ENCODE data around the gene EFCAB5.
"Not testable (repeated sequence)": the region's sequence is repeated elsewhere in the genome, so short reads cannot be mapped to it uniquely, and the experiment has no call there.

EFCAB5 gene

DNA sequence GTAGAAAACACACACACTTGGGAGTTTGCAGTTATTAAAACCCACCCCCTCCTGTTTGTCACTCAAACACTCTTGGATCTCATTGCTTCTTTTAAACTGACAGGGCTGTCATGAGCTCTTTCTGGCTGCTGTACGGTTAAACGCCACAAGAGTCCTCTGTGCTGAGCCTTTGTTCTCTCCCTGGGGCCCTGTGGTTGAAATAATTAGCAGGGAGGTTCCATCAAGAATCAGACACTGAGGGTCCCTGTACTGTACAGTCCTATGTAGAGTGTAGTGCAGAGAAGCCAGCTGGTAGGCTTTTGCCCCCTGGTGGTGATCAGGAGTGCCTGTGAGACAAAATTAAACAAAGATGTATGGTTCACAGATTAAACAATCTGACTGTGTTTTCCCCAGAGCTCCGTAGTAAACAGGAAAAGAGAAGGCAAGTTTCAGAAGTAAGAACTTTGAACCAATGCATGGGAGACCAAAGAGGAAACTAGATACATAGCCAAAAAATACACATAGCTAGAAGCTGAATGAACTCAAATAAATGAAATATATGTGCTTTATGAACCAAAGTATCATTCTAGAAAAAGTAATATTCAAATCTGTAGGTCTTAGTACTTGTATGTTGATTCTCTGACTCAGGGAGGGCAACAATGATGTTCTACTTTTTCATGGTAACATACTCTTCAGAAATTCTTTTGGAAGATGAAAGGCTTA is 10.1 kb upstream of the EFCAB5 start:
- in situ Hi-C loops (cut with MboI; ENCODE audit: low sequenced_read_pairs): loop anchor here (25.0 kb wide), 1 partner anchor 119 kb away; no protein-coding TSS in a partner anchor

DNA sequence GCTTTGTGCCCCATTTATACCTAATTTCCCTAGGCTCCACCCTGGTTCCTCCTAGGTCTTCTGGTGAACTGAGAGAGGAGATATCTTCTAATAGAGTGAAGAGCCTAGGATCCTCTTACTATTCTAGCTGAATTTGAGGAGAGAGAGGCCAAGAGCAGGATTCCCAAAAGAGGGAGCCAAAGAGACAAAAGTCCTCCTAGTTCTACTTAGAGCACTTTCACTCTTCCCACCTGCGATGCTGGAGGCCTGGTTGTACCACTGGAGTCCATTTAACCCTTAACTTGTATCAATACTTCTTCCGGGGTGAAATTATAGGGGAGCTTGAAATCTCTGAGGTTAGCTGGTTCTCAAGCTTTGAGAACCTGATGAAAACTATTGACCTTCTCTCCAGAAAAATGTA is 8.1 kb upstream of the EFCAB5 start:
- in situ Hi-C loops (cut with MboI; ENCODE audit: low sequenced_read_pairs): loop anchor here (25.0 kb wide), 1 partner anchor 121 kb away; no protein-coding TSS in a partner anchor

DNA sequence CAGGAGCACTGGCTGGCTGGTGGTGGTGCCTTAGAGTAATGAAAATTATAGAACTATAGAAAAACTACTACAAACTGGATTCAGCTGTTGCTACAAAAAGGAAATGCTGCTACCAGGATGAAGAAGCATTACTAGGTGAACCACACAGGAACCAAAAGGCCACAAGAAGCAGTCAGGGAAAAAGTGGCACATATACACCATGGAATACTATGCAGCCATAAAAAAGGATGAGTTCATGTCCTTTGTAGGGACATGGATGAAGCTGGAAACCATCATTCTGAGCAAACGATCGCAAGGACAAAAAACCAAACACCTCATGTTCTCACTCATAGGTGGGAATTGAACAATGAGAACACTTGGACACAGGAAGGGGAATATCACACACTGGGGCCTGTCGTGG is 5.5 kb upstream of the EFCAB5 start:
- in situ Hi-C loops (cut with MboI; ENCODE audit: low sequenced_read_pairs): loop anchor here (25.0 kb wide), 1 partner anchor 124 kb away; no protein-coding TSS in a partner anchor

GRCh38 chr17:29936724-29937123 is 4.7 kb upstream of the EFCAB5 start:
- in situ Hi-C loops (cut with MboI; ENCODE audit: low sequenced_read_pairs): loop anchor here (25.0 kb wide), 1 partner anchor 124 kb away; no protein-coding TSS in a partner anchor

DNA sequence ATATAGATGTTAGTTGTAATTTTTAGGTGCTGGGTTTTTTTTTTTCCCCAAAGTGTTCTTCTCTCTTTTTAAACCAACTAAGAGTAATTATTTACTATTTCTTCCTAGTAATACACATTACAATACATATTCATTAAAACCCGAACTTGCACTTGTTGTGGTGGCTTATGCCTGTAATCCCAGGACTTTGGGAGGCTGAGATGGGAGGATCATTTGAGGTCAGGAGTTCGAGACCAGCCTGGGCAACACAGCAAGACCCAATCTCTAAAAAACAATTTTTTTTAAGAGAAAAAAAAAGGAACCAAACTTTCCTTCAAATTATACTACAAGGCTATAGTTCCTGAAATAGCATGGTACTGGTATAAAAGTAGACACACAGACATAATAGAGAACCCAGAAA is 3.8 kb downstream of the EFCAB5 start:
- in situ Hi-C loops (cut with MboI; ENCODE audit: low sequenced_read_pairs): loop anchor here (25.0 kb wide), 1 partner anchor 133 kb away; no protein-coding TSS in a partner anchor

GRCh38 chr17:29948448-29949215 is 7.2 kb downstream of the EFCAB5 start:
- in situ Hi-C loops (cut with MboI; ENCODE audit: low sequenced_read_pairs): loop anchor here (25.0 kb wide), 1 partner anchor 136 kb away; no protein-coding TSS in a partner anchor

DNA sequence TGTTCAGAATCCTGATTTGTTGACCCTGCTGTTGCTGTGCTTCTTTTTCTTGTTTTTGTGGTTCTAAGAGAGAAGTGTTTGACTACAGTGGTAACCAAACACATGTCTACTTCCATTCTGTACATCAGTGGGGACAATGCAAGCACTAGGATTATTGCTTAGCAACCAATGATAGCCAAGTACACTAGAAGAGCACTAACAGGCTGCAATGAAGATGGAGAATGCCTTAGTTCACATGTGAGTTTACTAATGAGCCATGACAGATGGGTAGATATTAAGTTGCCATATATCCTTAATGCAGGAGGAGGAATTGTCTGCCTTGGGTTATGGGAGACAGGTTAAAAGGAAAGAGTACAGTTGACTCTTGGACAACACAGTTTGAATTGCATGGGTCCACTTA is 8.3 kb downstream of the EFCAB5 start:
- in situ Hi-C loops (cut with MboI; ENCODE audit: low sequenced_read_pairs): loop anchor here (25.0 kb wide), 1 partner anchor 137 kb away; no protein-coding TSS in a partner anchor

GRCh38 chr17:29954405-29954804 is 13.0 kb downstream of the EFCAB5 start:
- in situ Hi-C loops (cut with MboI; ENCODE audit: low sequenced_read_pairs): no loop called here

- in situ Hi-C loops (cut with MboI; ENCODE audit: low sequenced_read_pairs): no loop called here
These were observed 14.8 kb downstream of the EFCAB5 start for GRCh38 chr17:29956225-29956624.

GRCh38 chr17:29957488-29957887 is 16.1 kb downstream of the EFCAB5 start:
- in situ Hi-C loops (cut with MboI; ENCODE audit: low sequenced_read_pairs): not testable (repeated sequence)

GRCh38 chr17:29958947-29959657 is 17.7 kb downstream of the EFCAB5 start:
- in situ Hi-C loops (cut with MboI; ENCODE audit: low sequenced_read_pairs): no loop called here

DNA sequence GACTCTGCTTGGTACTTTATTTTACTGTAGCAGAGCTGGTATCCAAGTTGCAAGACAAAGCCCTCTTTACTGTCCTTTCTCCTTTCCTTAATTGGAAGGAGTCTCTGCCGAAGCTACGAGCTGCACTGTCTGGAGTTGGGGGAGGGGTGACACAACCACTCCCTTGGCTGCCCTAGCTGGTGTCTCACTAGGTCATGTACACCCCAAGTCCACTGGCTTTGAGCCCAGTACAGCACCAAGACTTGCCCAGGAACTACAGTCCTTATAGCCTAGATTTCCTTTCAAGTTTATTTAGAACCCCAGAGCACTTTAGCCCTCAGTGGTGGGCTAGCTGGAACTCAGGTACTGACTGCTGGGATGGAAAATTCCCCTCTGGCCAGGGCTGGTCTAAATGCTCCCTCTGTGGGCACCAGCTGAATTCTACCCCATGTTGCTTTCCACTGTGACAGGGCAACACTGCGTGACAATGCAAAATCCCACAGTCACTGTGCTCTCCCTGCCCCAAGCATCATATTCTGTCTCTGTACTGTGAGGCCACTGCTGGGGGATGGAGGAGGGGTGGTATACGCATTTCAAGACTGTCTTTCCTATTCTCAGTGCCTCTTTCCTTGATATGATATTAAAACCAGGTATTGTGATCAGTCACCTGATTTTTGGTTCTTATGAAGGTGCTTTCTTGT is 18.4 kb downstream of the EFCAB5 start:
- in situ Hi-C loops (cut with MboI; ENCODE audit: low sequenced_read_pairs): no loop called here

GRCh38 chr17:29962656-29963055 is 21.2 kb downstream of the EFCAB5 start:
- in situ Hi-C loops (cut with MboI; ENCODE audit: low sequenced_read_pairs): no loop called here

DNA sequence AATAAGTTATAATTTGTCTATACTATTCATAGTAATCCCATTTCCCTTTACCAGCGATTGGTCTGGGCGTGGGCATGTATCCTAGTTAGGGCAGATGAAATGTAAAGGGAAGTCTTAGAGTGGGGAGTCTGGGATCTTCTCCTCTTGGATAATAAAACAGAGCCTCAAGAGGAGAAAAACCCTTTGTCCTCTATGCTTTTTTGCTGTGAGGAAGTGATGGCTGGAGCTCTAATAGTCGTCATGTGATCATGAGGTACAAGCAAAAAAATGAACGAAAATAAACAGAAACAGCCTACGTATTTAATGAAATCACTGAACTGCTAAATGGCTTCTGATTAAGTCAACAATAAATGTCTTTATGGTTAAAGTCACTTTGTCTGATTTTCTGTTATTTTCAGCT is 26.8 kb downstream of the EFCAB5 start:
- in situ Hi-C loops (cut with MboI; ENCODE audit: low sequenced_read_pairs): no loop called here

- in situ Hi-C loops (cut with MboI; ENCODE audit: low sequenced_read_pairs): no loop called here
These were observed 30.8 kb downstream of the EFCAB5 start for GRCh38 chr17:29972277-29972676.

DNA sequence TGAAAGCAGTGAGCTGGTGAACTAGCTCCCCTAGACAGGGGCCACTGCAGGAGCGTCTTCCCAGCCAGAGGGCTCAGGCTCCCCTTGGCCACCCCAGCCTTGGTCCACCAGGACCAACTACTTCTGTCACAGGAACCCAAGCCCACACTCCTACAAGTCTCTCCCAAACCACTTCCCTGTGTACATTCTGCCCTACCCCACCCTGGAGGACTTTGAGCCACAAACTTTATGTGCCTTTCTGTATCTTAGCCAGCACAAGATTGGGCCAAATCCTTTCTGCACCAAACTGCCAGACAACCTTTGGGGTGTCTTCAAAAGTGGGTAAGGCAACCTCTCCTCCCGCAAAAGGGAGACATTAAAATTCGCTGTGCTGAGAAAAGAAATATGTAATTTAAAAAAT is 31.6 kb downstream of the EFCAB5 start:
- in situ Hi-C loops (cut with MboI; ENCODE audit: low sequenced_read_pairs): no loop called here

DNA sequence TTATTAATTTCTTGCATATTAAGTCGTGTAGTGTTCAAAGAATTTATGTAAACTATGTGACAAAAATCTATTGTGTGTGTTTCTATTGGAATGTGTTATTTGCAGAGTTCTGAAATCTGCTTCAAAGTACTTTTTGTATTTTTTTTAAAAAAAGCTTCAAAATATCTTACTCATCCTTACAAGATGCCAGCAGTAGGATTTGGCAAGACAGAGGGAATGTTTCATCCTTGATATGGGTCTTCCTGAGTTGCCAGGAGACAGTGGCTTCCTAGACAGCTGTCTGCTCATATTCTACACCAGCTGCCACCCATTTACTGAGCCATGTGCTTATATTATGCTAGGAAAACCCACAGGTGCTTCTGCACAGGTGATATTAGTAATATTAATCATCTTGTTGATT is 36.4 kb downstream of the EFCAB5 start:
- in situ Hi-C loops (cut with MboI; ENCODE audit: low sequenced_read_pairs): no loop called here

- in situ Hi-C loops (cut with MboI; ENCODE audit: low sequenced_read_pairs): no loop called here
These were observed 38.8 kb downstream of the EFCAB5 start for GRCh38 chr17:29980261-29980660.

DNA sequence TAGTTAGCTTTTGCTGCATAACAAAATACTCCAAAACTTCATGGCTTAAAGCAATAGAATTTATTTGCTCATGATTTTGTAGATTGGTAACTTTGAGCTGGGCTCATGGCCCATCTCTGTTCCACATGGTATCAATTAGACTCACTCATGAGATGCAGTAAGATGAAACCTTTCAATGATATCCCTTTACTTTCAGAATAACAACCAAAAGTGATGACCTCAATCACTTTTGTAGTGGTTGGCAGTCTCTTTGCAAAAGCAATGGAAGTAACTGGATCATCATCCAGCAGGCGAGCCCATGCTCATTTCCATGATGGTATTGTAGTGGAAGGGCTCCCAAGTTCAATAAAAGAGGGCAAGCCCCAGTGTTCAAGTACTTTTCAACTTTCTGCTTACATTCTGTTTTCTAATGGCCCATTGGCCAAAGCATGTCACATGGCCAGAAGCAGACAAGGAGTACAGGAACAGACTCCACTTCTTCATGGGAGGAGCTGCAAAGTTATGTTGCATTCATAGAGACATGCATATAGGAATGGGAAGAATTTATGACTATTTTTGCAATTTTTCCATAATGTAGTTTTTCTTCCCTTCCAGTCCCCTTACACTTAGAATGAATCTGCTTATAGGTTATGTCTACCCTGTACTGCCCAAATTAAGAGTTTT is 41.7 kb downstream of the EFCAB5 start:
- in situ Hi-C loops (cut with MboI; ENCODE audit: low sequenced_read_pairs): no loop called here

DNA sequence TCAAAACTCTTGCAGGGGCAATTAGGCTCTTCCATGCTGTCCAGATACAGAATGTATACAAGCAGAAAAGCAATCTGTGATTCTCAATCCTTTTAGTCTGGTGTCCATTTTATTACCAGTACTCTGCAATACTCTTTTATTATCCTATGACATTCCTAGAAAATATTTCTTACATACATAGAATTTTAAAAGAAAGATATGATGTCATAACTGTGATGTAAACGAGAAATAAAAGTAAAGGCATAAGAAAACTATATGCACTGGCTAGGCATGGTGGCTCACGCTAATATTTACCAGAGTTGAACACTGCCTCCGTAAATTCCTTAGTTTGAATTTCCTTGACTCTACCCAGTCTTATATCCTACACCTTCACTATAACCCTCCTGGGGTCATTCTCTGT is 55.0 kb downstream of the EFCAB5 start:
- in situ Hi-C loops (cut with MboI; ENCODE audit: low sequenced_read_pairs): no loop called here

Measured in hTERT RPE-1 (cell line).